Measurements from ENCODE around the gene PKN2.
"Not testable (repeated sequence)": the region's sequence is repeated elsewhere in the genome, so short reads cannot be mapped to it uniquely, and the experiment has no call there.

Gene PKN2

GRCh38 chr1:88680911-88681622 is 3.0 kb upstream of the PKN2 start:
- no peak for DNase-seq

- peak; percentile 56 for DNase-seq
Measured at GRCh38 chr1:88684482-88685258, 597 bp downstream of the PKN2 start.

GRCh38 chr1:88685259-88685620 is 1.2 kb downstream of the PKN2 start:
- no peak for DNase-seq

GRCh38 chr1:88691540-88691939 is 7.5 kb downstream of the PKN2 start:
- DNase-seq, result no peak

- DNase-seq, result no peak
Measured at GRCh38 chr1:88695781-88696180, 11.7 kb downstream of the PKN2 start.

GRCh38 chr1:88697503-88697902 is 13.4 kb downstream of the PKN2 start:
- DNase-seq, result no peak

GRCh38 chr1:88698140-88698539 is 14.1 kb downstream of the PKN2 start:
- no peak for DNase-seq

- DNase-seq, result no peak
Measured at GRCh38 chr1:88698764-88699163, 14.7 kb downstream of the PKN2 start.

- no peak for DNase-seq
Measured at GRCh38 chr1:88700425-88701013, 16.4 kb downstream of the PKN2 start.

- DNase-seq, result no peak
Measured at GRCh38 chr1:88701275-88701674, 17.2 kb downstream of the PKN2 start.

- not testable (repeated sequence) for DNase-seq
Measured at GRCh38 chr1:88701793-88702192, 17.7 kb downstream of the PKN2 start.

- no peak for DNase-seq
Measured at GRCh38 chr1:88708011-88708410, 23.9 kb downstream of the PKN2 start.

- DNase-seq, result not testable (repeated sequence)
Measured at GRCh38 chr1:88712907-88713306, 28.8 kb downstream of the PKN2 start.

GRCh38 chr1:88716571-88716970 is 32.5 kb downstream of the PKN2 start:
- not testable (repeated sequence) for DNase-seq

GRCh38 chr1:88722492-88722891 is 38.4 kb downstream of the PKN2 start:
- no peak for DNase-seq

- no peak for DNase-seq
Measured at GRCh38 chr1:88726697-88727096, 42.6 kb downstream of the PKN2 start.

GRCh38 chr1:88727205-88727604 is 43.1 kb downstream of the PKN2 start:
- no peak for DNase-seq

GRCh38 chr1:88729297-88729696 is 45.2 kb downstream of the PKN2 start:
- no peak for DNase-seq

GRCh38 chr1:88730132-88730675 is 46.1 kb downstream of the PKN2 start:
- DNase-seq, result no peak

- DNase-seq, result no peak
Measured at GRCh38 chr1:88730995-88731394, 46.9 kb downstream of the PKN2 start.

- no peak for DNase-seq
Measured at GRCh38 chr1:88731475-88732269, 47.6 kb downstream of the PKN2 start.

- no peak for DNase-seq
Measured at GRCh38 chr1:88735382-88735781, 51.3 kb downstream of the PKN2 start.

- DNase-seq, result no peak
Measured at GRCh38 chr1:88735909-88736308, 51.8 kb downstream of the PKN2 start.
